Measurements from ENCODE around the gene BOLA3.

Gene BOLA3

GRCh38 chr2:74174909-74175308, 27.2 kb upstream of the BOLA3 start:
- H3K27me3 Mint-ChIP-seq = no peaks in the 10 kb centered on the region
- peak overlapping the region; percentile 92 for H3K4me3 Mint-ChIP-seq
- H3K9me3 Mint-ChIP-seq = no peaks in the 10 kb centered on the region
- DNase-seq = no peak
- H3K36me3 Mint-ChIP-seq (ENCODE audit: low read depth) = peaks cover 67% of the 10 kb centered on the region
- H3K4me1 Mint-ChIP-seq (ENCODE audit: low read depth) = peaks cover 49% of the 10 kb centered on the region
- peak overlapping the region; percentile 30 for H3K27ac Mint-ChIP-seq

- Mint-ChIP-seq H3K36me3 (ENCODE audit: low read depth) (peaks cover 86% of the 10 kb centered on the region), H3K27ac (peak overlapping the region; percentile 88), H3K4me3 (no peak overlapping the region)
These were observed 21.0 kb upstream of the BOLA3 start for GRCh38 chr2:74168739-74169138.

GRCh38 chr2:74164761-74165160, 17.0 kb upstream of the BOLA3 start:
- Mint-ChIP-seq H3K4me3 (no peak overlapping the region), H3K27me3 (no peaks in the 10 kb centered on the region), H3K9me3 (no peaks in the 10 kb centered on the region), H3K4me1 (ENCODE audit: low read depth) (peaks cover 22% of the 10 kb centered on the region), H3K36me3 (ENCODE audit: low read depth) (peaks cover 93% of the 10 kb centered on the region), H3K27ac (no peak overlapping the region)
- no peak for DNase-seq

More at GRCh38 chr2:74168739-74169138, 21.0 kb upstream of the BOLA3 start:
- H3K9me3 Mint-ChIP-seq = no peaks in the 10 kb centered on the region
- H3K27me3 Mint-ChIP-seq = no peaks in the 10 kb centered on the region
- no peak for DNase-seq
- H3K4me1 Mint-ChIP-seq (ENCODE audit: low read depth) = peaks cover 31% of the 10 kb centered on the region

GRCh38 chr2:74162951-74163350, 15.2 kb upstream of the BOLA3 start:
- no peak for DNase-seq
- Mint-ChIP-seq H3K27me3 (no peaks in the 10 kb centered on the region), H3K9me3 (no peaks in the 10 kb centered on the region), H3K27ac (no peak overlapping the region), H3K36me3 (ENCODE audit: low read depth) (peaks cover 94% of the 10 kb centered on the region), H3K4me1 (ENCODE audit: low read depth) (peaks cover 12% of the 10 kb centered on the region), H3K4me3 (no peak overlapping the region)

- Mint-ChIP-seq H3K4me1 (ENCODE audit: low read depth) (peaks cover 4% of the 10 kb centered on the region), H3K27me3 (no peaks in the 10 kb centered on the region), H3K4me3 (no peak overlapping the region), H3K36me3 (ENCODE audit: low read depth) (peaks cover 95% of the 10 kb centered on the region), H3K27ac (peak overlapping the region; percentile 40), H3K9me3 (no peaks in the 10 kb centered on the region)
- no peak for DNase-seq
These were observed 8.1 kb upstream of the BOLA3 start for GRCh38 chr2:74155830-74156229.

GRCh38 chr2:74152954-74153353, 5.2 kb upstream of the BOLA3 start:
- DNase-seq = no peak
- H3K27me3 Mint-ChIP-seq = no peaks in the 10 kb centered on the region
- no peaks in the 10 kb centered on the region for H3K9me3 Mint-ChIP-seq
- H3K27ac Mint-ChIP-seq = peak overlapping the region; percentile 84
- no peak overlapping the region for H3K4me3 Mint-ChIP-seq
- peaks cover 80% of the 10 kb centered on the region for H3K36me3 Mint-ChIP-seq (ENCODE audit: low read depth)
- peaks cover 2% of the 10 kb centered on the region for H3K4me1 Mint-ChIP-seq (ENCODE audit: low read depth)

GRCh38 chr2:74149570-74150319, 2.0 kb upstream of the BOLA3 start:
- Mint-ChIP-seq H3K4me1 (ENCODE audit: low read depth) (peaks cover 5% of the 10 kb centered on the region), H3K4me3 (no peak overlapping the region), H3K9me3 (no peaks in the 10 kb centered on the region), H3K27me3 (no peaks in the 10 kb centered on the region), H3K27ac (peak overlapping the region; percentile 49), H3K36me3 (ENCODE audit: low read depth) (peaks cover 64% of the 10 kb centered on the region)
- no peak for DNase-seq

- Mint-ChIP-seq H3K27ac (peak overlapping the region; percentile 31), H3K4me3 (no peak overlapping the region), H3K27me3 (no peaks in the 10 kb centered on the region), H3K9me3 (no peaks in the 10 kb centered on the region), H3K4me1 (ENCODE audit: low read depth) (peaks cover 5% of the 10 kb centered on the region), H3K36me3 (ENCODE audit: low read depth) (peaks cover 65% of the 10 kb centered on the region)
- no peak for DNase-seq
These were observed 1.5 kb upstream of the BOLA3 start for GRCh38 chr2:74149247-74149525.

GRCh38 chr2:74148457-74149246, 940 bp upstream of the BOLA3 start:
- Mint-ChIP-seq H3K27ac (no peak overlapping the region), H3K9me3 (no peaks in the 10 kb centered on the region), H3K4me3 (no peak overlapping the region), H3K36me3 (ENCODE audit: low read depth) (peaks cover 62% of the 10 kb centered on the region), H3K4me1 (ENCODE audit: low read depth) (peaks cover 5% of the 10 kb centered on the region), H3K27me3 (no peaks in the 10 kb centered on the region)
- no peak for DNase-seq

- no peak overlapping the region for H3K4me3 Mint-ChIP-seq
- peak; percentile 33 for DNase-seq
- peaks cover 4% of the 10 kb centered on the region for H3K4me1 Mint-ChIP-seq (ENCODE audit: low read depth)
- no peak overlapping the region for H3K27ac Mint-ChIP-seq
- H3K36me3 Mint-ChIP-seq (ENCODE audit: low read depth) = peaks cover 59% of the 10 kb centered on the region
- H3K27me3 Mint-ChIP-seq = no peaks in the 10 kb centered on the region
- no peaks in the 10 kb centered on the region for H3K9me3 Mint-ChIP-seq
These were observed 584 bp downstream of the BOLA3 start for GRCh38 chr2:74146929-74147726.

GRCh38 chr2:74142340-74142739, 5.4 kb downstream of the BOLA3 start:
- Mint-ChIP-seq H3K4me3 (no peak overlapping the region), H3K36me3 (ENCODE audit: low read depth) (peaks cover 69% of the 10 kb centered on the region), H3K9me3 (no peaks in the 10 kb centered on the region), H3K27me3 (no peaks in the 10 kb centered on the region), H3K27ac (peak overlapping the region; percentile 1), H3K4me1 (ENCODE audit: low read depth) (peaks cover 6% of the 10 kb centered on the region)
- no peak for DNase-seq

GRCh38 chr2:74138600-74139323, 8.9 kb downstream of the BOLA3 start:
- no peaks in the 10 kb centered on the region for H3K27me3 Mint-ChIP-seq
- H3K36me3 Mint-ChIP-seq (ENCODE audit: low read depth) = peaks cover 82% of the 10 kb centered on the region
- no peak overlapping the region for H3K4me3 Mint-ChIP-seq
- H3K9me3 Mint-ChIP-seq = no peaks in the 10 kb centered on the region
- no peak for DNase-seq
- H3K4me1 Mint-ChIP-seq (ENCODE audit: low read depth) = peaks cover 2% of the 10 kb centered on the region
- no peak overlapping the region for H3K27ac Mint-ChIP-seq

GRCh38 chr2:74137651-74138599, 9.8 kb downstream of the BOLA3 start:
- Mint-ChIP-seq H3K4me3 (no peak overlapping the region), H3K4me1 (ENCODE audit: low read depth) (peaks cover 2% of the 10 kb centered on the region), H3K27ac (no peak overlapping the region), H3K9me3 (no peaks in the 10 kb centered on the region), H3K27me3 (no peaks in the 10 kb centered on the region), H3K36me3 (ENCODE audit: low read depth) (peaks cover 86% of the 10 kb centered on the region)
- no peak for DNase-seq
